ENCODE results near the gene LGALS3BP. TPM values are rescaled to one million over a fixed set of nuclear protein-coding genes. Genes with fewer than 3 reads are reported as not detected.

Gene LGALS3BP
- total and polyA plus RNA-seq, 2 of the 8 experiments (the other 6 are each of a cell fraction or from before 2014, with no cell fraction given), result 56.1 to 61.6 TPM

- Histone ChIP-seq H2BK5ac (ENCODE audit: low read depth, low read length) (no peak overlapping the region), H2AK5ac (ENCODE audit: low read depth, low read length) (no peak overlapping the region), H2BK20ac (ENCODE audit: low read length) (no peak overlapping the region), H3K14ac (ENCODE audit: insufficient read length) (no peak overlapping the region), H3K4ac (replicated peaks; ENCODE audit: insufficient read length, low read depth, low read length) (no peak overlapping the region), H4K5ac (ENCODE audit: insufficient read length, low read depth, low read length) (no peak overlapping the region), H3K27me3 (replicated peaks in 1 of 4; ENCODE audit: control insufficient read depth in 3 of 4, extremely low read depth in 1 of 4, insufficient read depth in 3 of 4, low read length in 3 of 4) (peaks cover 0 to 6% (median 2%) of the 10 kb centered on the region in 4 experiments; a peak in 2 of 7 replicates), H3K79me1 (ENCODE audit: low read depth, low read length) (no peaks in the 10 kb centered on the region; the same call in 1 of the 2 replicates), H3K9me3 (ENCODE audit: insufficient read depth in 2 of 2, low read depth in 1 of 2, low read length in 1 of 2) (no peaks in the 10 kb centered on the region), H2BK15ac (ENCODE audit: low read length) (no peak overlapping the region), H3K56ac (replicated peaks; ENCODE audit: insufficient read length, low read depth, low read length) (no peak overlapping the region), H3K36me3 (ENCODE audit: control insufficient read depth in 2 of 4, insufficient read depth in 4 of 4, low read length in 3 of 4) (peaks cover 0 to 10% (median 2%) of the 10 kb centered on the region in 4 experiments; a peak in 3 of 8 replicates), H3K79me2 (ENCODE audit: control insufficient read depth in 1 of 2, insufficient read depth in 2 of 2, low read length in 2 of 2) (0 out of 4 replicates have a peak, but pooled peaks cover 0 to 3% of the 10 kb centered on the region in 2 experiments), H3K18ac (ENCODE audit: extremely low read depth, low read length) (no peak overlapping the region), H3K23ac (ENCODE audit: insufficient read length) (no peak overlapping the region), H3K4me1 (replicated peaks in 1 of 4; ENCODE audit: control insufficient read depth in 3 of 4, insufficient read depth in 4 of 4, low read length in 3 of 4) (no peaks in the 10 kb centered on the region), H2BK12ac (ENCODE audit: low read depth, low read length) (no peak overlapping the region), H3K27ac (ENCODE audit: low read depth, low read length) (no peak overlapping the region), H3K4me2 (ENCODE audit: insufficient read depth in 1 of 2, low read depth in 2 of 2, low read length in 2 of 2) (no peak overlapping the region), H4K20me1 (replicated peaks in 1 of 2; ENCODE audit: control insufficient read depth in 1 of 2, insufficient read depth in 2 of 2, low read length in 2 of 2) (peaks cover 11 to 27% of the 10 kb centered on the region in 2 experiments), H3K23me2 (ENCODE audit: low read depth, low read length) (no peaks in the 10 kb centered on the region), H3K9ac (replicated peaks in 1 of 4; ENCODE audit: extremely low read depth in 1 of 4, low read depth in 3 of 4, low read length in 3 of 4) (no peak overlapping the region), H4K8ac (ENCODE audit: extremely low read depth, insufficient read depth, low read length) (no peak overlapping the region), H3K4me3 (ENCODE audit: extremely low read depth in 1 of 4, insufficient read depth in 2 of 4, low read depth in 3 of 4, low read length in 4 of 4) (no peak overlapping the region), H2BK120ac (replicated peaks; ENCODE audit: low read depth, low read length) (no peak overlapping the region), H2AFZ (ENCODE audit: low read length) (no peak overlapping the region), H4K91ac (replicated peaks; ENCODE audit: insufficient read length, low read length) (no peak overlapping the region)
- WGBS, 2 experiments (ENCODE audit: extremely low coverage in 1 of 2, insufficient coverage in 1 of 2, insufficient read length in 1 of 2, insufficient replicate concordance in 2 of 2, low coverage in 1 of 2, low lambda C conversion rate in 2 of 2, missing lambda C conversion rate in 1 of 2), result 96% methylated on average over 21 of the region's 34 CpGs; no CpG with 5 or more reads in 1 of the 2 experiments
- ChIA-PET CTCF (ENCODE audit: partially characterized antibody) (interaction anchor here (0.8 to 3.9 kb wide), 10 partner anchors 15 to 108 kb away, joined by 3 to 24 read pairs (median 4); partner anchors contain the start of gene LGALS3BP), POLR2A (ENCODE audit: partially characterized antibody) (no interaction called here)
- no peak for DNase-seq (ENCODE audit: low read depth in 1 of 2, low spot score in 2 of 2)
- FAIRE-seq, result no peak
- TF ChIP-seq TCF12 (IDR thresholded peaks at IDR 0.05; ENCODE audit: low read depth, low read length) (no peak), RFX5 (IDR thresholded peaks at IDR 0.05; ENCODE audit: borderline replicate concordance, low read depth, low read length) (no peak), ASH2L (IDR thresholded peaks at IDR 0.05; ENCODE audit: low read length) (no peak), ATF2 (IDR thresholded peaks at IDR 0.05; ENCODE audit: low read length) (no peak), SIN3A (conservative IDR thresholded peaks at IDR 0.05 in 1 of 2, IDR thresholded peaks at IDR 0.05 in 1 of 2; ENCODE audit: low read depth in 1 of 2, low read length in 2 of 2) (no peak), JUND (IDR thresholded peaks at IDR 0.05; ENCODE audit: low read length) (no peak), SP2 (IDR thresholded peaks at IDR 0.05; ENCODE audit: low read length) (no peak), TBP (IDR thresholded peaks at IDR 0.05; ENCODE audit: low read depth, low read length) (no peak), ATF3 (IDR thresholded peaks at IDR 0.05; ENCODE audit: insufficient read depth, low read depth, low read length) (no peak), SUZ12 (IDR thresholded peaks at IDR 0.05; ENCODE audit: low read length) (no peak)
Observed at GRCh38 chr17:78995022-78995760, 15.5 kb upstream of the LGALS3BP start.

Measured in H1 (cell line).